Measurements from ENCODE around the gene TRIOBP. TPM values are rescaled to one million over a fixed set of nuclear protein-coding genes. Genes with fewer than 3 reads are reported as not detected.

TRIOBP gene
- total and polyA plus RNA-seq, 2 of the 13 experiments (the other 11 are each of a cell fraction or from before 2014, with no cell fraction given): 6.1 to 15.4 TPM

DNA sequence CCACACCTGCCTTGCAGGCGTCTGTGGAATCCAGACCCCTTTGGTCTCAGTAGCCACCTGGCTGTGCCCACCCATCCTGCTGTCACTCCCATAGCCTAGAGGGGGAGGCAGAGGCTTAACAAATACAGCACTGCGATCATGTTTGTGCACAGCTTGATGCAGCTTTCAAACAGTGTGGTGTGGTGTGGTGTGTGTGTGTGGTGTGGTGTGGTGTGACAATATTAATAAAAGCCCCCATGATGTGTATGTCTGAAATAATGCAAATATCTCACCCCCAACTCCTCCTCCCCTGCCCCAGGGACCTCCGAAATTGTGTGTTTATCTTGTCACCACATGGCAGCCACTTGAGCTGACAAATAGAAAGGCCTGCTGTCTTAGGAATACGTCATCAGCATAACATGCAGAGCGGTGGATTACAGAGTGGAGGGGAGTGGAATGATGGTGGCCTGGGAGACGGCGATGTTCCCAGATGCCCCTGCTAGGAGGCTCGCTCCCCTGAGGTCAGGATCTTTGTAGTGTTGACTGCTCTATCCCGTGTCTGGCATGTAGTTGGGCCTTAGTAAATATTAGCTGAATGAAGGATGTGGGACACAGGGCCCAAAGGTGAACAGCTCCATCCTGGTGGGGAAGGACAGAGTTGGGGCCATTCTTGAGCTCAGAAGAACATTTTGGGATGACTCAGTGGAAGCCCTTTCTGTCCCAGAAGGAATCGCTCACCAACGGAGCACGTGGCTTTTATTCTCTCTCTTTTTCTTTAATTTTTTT lies 35.5 kb upstream of the TRIOBP start (continued):
- TF ChIP-seq CEBPB (IDR thresholded peaks at IDR 0.05; ENCODE audit: borderline replicate concordance, low read depth, low read length) (no peak), ZFP62 (CRISPR knock-in tag; IDR thresholded peaks at IDR 0.05) (no peak), KDM3A (CRISPR knock-in tag; IDR thresholded peaks at IDR 0.05; ENCODE audit: low read depth) (peak; percentile 55; the same call in 1 of the 2 replicates), ZBTB26 (CRISPR knock-in tag; IDR thresholded peaks at IDR 0.05; ENCODE audit: borderline replicate concordance) (no peak), MED1 (CRISPR knock-in tag; IDR thresholded peaks at IDR 0.05) (peak; percentile 76; the same call in 1 of the 2 replicates), ZFYVE20 (CRISPR knock-in tag; IDR thresholded peaks at IDR 0.05; ENCODE audit: borderline replicate concordance, low read depth) (no peak), REPIN1 (CRISPR knock-in tag; IDR thresholded peaks at IDR 0.05; ENCODE audit: borderline replicate concordance, low read depth) (no peak), KDM6A (CRISPR knock-in tag; IDR thresholded peaks at IDR 0.05; ENCODE audit: low read depth) (peak; percentile 66), GLMP (CRISPR knock-in tag; IDR thresholded peaks at IDR 0.05; ENCODE audit: borderline replicate concordance) (no peak), SOX6 (IDR thresholded peaks at IDR 0.05) (no peak), SOX6 (CRISPR knock-in tag; IDR thresholded peaks at IDR 0.05) (peak; percentile 52), ZNF550 (CRISPR knock-in tag; IDR thresholded peaks at IDR 0.05; ENCODE audit: borderline replicate concordance) (no peak), GATAD2A (CRISPR knock-in tag; IDR thresholded peaks at IDR 0.05) (peak; percentile 73), KDM2A (CRISPR knock-in tag; IDR thresholded peaks at IDR 0.05; ENCODE audit: borderline replicate concordance, low read depth) (no peak), HMGXB3 (CRISPR knock-in tag; IDR thresholded peaks at IDR 0.05; ENCODE audit: borderline replicate concordance) (no peak), KLF12 (CRISPR knock-in tag; IDR thresholded peaks at IDR 0.05; ENCODE audit: borderline replicate concordance) (0 out of 2 replicates have a peak, but pooled peaks have one; percentile 40), ZSCAN25 (CRISPR knock-in tag; IDR thresholded peaks at IDR 0.05) (peak; percentile 74), TEAD2 (CRISPR knock-in tag; IDR thresholded peaks at IDR 0.05) (no peak), PHF21A (CRISPR knock-in tag; IDR thresholded peaks at IDR 0.05) (peak; percentile 38; the same call in 1 of the 2 replicates), ZSCAN21 (CRISPR knock-in tag; IDR thresholded peaks at IDR 0.05; ENCODE audit: borderline replicate concordance) (no peak), ZNF674 (CRISPR knock-in tag; IDR thresholded peaks at IDR 0.05; ENCODE audit: low read depth) (no peak), CSRNP2 (CRISPR knock-in tag; conservative IDR thresholded peaks at IDR 0.05; ENCODE audit: low read depth) (no peak)
